Stimulated activated CD4-positive, alpha-beta T cell treated with anti-CD3 and anti-CD28 coated beads, Interleukin-4, amount 100 ng/mL, for 4 hours (primary cell): Measurements from ENCODE around the gene AGXT.
"Not testable (repeated sequence)": the region's sequence is repeated elsewhere in the genome, so short reads cannot be mapped to it uniquely, and the experiment has no call there.

Source experiments
- DNase-seq, 2 experiments: peaks; one replicate each; pipeline ENCODE4 v3.0.0-alpha.2; 2020

The AGXT gene

GRCh38 chr2:240840435-240841060, 28.1 kb upstream of the AGXT start:
- no peak for DNase-seq

GRCh38 chr2:240846309-240846708, 22.3 kb upstream of the AGXT start:
- not testable (repeated sequence) for DNase-seq

GRCh38 chr2:240846873-240847595, 21.6 kb upstream of the AGXT start:
- DNase-seq: no peak

GRCh38 chr2:240847817-240848216, 20.8 kb upstream of the AGXT start:
- DNase-seq: no peak

GRCh38 chr2:240848900-240849680, 19.5 kb upstream of the AGXT start:
- no peak for DNase-seq

- DNase-seq: no peak
Measured at GRCh38 chr2:240850026-240850425, 18.6 kb upstream of the AGXT start.

- no peak for DNase-seq
Measured at GRCh38 chr2:240850756-240851077, 17.9 kb upstream of the AGXT start.

- peak; percentile 68 to 83 for DNase-seq
Measured at GRCh38 chr2:240851078-240851991, 17.3 kb upstream of the AGXT start.

- DNase-seq: no peak
Measured at GRCh38 chr2:240852671-240853314, 15.8 kb upstream of the AGXT start.

- no peak for DNase-seq
Measured at GRCh38 chr2:240855670-240856069, 13.0 kb upstream of the AGXT start.

GRCh38 chr2:240856151-240856980, 12.3 kb upstream of the AGXT start:
- DNase-seq: no peak

- DNase-seq: no peak
Measured at GRCh38 chr2:240857039-240858008, 11.3 kb upstream of the AGXT start.

- no peak for DNase-seq
Measured at GRCh38 chr2:240858321-240858720, 10.3 kb upstream of the AGXT start.

GRCh38 chr2:240858871-240859270, 9.8 kb upstream of the AGXT start:
- DNase-seq: no peak

GRCh38 chr2:240861547-240861946, 7.1 kb upstream of the AGXT start:
- DNase-seq: no peak

- DNase-seq: no peak
Measured at GRCh38 chr2:240864475-240864874, 4.1 kb upstream of the AGXT start.

- no peak for DNase-seq
Measured at GRCh38 chr2:240865391-240865790, 3.2 kb upstream of the AGXT start.

GRCh38 chr2:240869109-240869955, 708 bp downstream of the AGXT start:
- DNase-seq: no peak
